WTC11 (cell line): ENCODE measurements around the gene NOP10. TPM values are rescaled to one million over a fixed set of nuclear protein-coding genes. Genes with fewer than 3 reads are reported as not detected.

Experiments used
- ATAC-seq: fragments of 200-7000 bp; cut with Tn5 transposase; 2 replicates; pipeline ENCODE4 v1.10.0; 2021; ENCODE audit warnings: mild to moderate bottlenecking, moderate library complexity
- CTCF ChIA-PET: fragments of 300-600 bp; sonication (Branson Sonifier 250); formaldehyde crosslinking; loops from one replicate; lab custom pipeline; 2021; ENCODE audit warnings: antibody characterized with exemption; lab: Charles Lee
- POLR2A ChIA-PET: fragments of 350-600 bp; sonication (Branson Sonifier 250); formaldehyde crosslinking; loops from one replicate; lab custom pipeline; 2021; ENCODE audit warnings: antibody characterized with exemption; lab: Charles Lee
- DNase-seq: peaks from one replicate; pipeline ENCODE4 v3.0.0; 2021; ENCODE audit warnings: low spot score
- H3K27ac Mint-ChIP-seq: 2 replicates; pipeline ENCODE4 v1.8.0; 2021; ENCODE audit warnings: mixed read lengths
- H3K27me3 Mint-ChIP-seq: 2 replicates; pipeline ENCODE4 v1.8.0; 2021; ENCODE audit warnings: low read depth, mild to moderate bottlenecking, moderate library complexity, mixed read lengths
- H3K36me3 Mint-ChIP-seq: 2 replicates; pipeline ENCODE4 v1.8.0; 2021; ENCODE audit warnings: mixed read lengths
- H3K4me1 Mint-ChIP-seq: 2 replicates; pipeline ENCODE4 v1.8.0; 2022; ENCODE audit warnings: mixed read lengths
- H3K4me3 Mint-ChIP-seq: 2 replicates; pipeline ENCODE4 v1.8.0; 2021; ENCODE audit warnings: mild to moderate bottlenecking, moderate library complexity, mixed read lengths
- H3K9me3 Mint-ChIP-seq: 2 replicates; pipeline ENCODE4 v1.8.0; 2021; ENCODE audit warnings: mixed read lengths
- ATF1 ChIP-seq: sonication (generic); formaldehyde crosslinking; IDR thresholded peaks from 2 replicates; pipeline ENCODE4 v1.8.1; 2023; ENCODE audit warnings: mild to moderate bottlenecking, moderate library complexity, missing genetic modification reagents
- ESRRA ChIP-seq: sonication (generic); formaldehyde crosslinking; IDR thresholded peaks from 2 replicates; pipeline ENCODE4 v1.8.1; 2022; ENCODE audit warnings: mild to moderate bottlenecking, missing genetic modification reagents, borderline replicate concordance
- FOXJ3 ChIP-seq: sonication (generic); formaldehyde crosslinking; IDR thresholded peaks from 2 replicates; pipeline ENCODE4 v1.9.0; 2021; ENCODE audit warnings: missing genetic modification reagents, mild to moderate bottlenecking, borderline replicate concordance
- FOXP1 ChIP-seq: sonication (generic); formaldehyde crosslinking; IDR thresholded peaks from 2 replicates; pipeline ENCODE4 v1.8.0; 2022; ENCODE audit warnings: missing genetic modification reagents, mild to moderate bottlenecking, moderate library complexity, borderline replicate concordance
- GRHL2 ChIP-seq: fragments of 250-450 bp; sonication (Bioruptor Pico); IDR thresholded peaks from 2 replicates; pipeline ENCODE4 v1.8.0; 2022; ENCODE audit warnings: mild to moderate bottlenecking, moderate library complexity; ENCODE audit not compliant: insufficient replicate concordance, severe bottlenecking
- IRF2 ChIP-seq: sonication (generic); formaldehyde crosslinking; IDR thresholded peaks from 2 replicates; pipeline ENCODE4 v1.8.0; 2022; ENCODE audit warnings: low read depth, missing genetic modification reagents, borderline replicate concordance
- MXD4 ChIP-seq: fragments of 250-450 bp; sonication (Bioruptor Pico); IDR thresholded peaks from 2 replicates; pipeline ENCODE4 v1.8.0; 2021; ENCODE audit warnings: mild to moderate bottlenecking, moderate library complexity, borderline replicate concordance
- OVOL2 ChIP-seq: fragments of 250-450 bp; sonication (Bioruptor Pico); IDR thresholded peaks from 2 replicates; pipeline ENCODE4 v1.9.0; 2021; ENCODE audit warnings: mild to moderate bottlenecking, borderline replicate concordance
- RORB ChIP-seq: fragments of 250-450 bp; sonication (Bioruptor Pico); IDR thresholded peaks from 2 replicates; pipeline ENCODE4 v1.9.0; 2021; ENCODE audit warnings: mild to moderate bottlenecking
- SMAD3 ChIP-seq: sonication (generic); formaldehyde crosslinking; IDR thresholded peaks from 2 replicates; pipeline ENCODE4 v1.8.0; 2022; ENCODE audit warnings: missing genetic modification reagents, mild to moderate bottlenecking, borderline replicate concordance
- ZBTB21 ChIP-seq: sonication (generic); formaldehyde crosslinking; IDR thresholded peaks from 2 replicates; pipeline ENCODE4 v1.8.1; 2023; ENCODE audit warnings: mild to moderate bottlenecking, missing genetic modification reagents, borderline replicate concordance
- ZNF416 ChIP-seq: fragments of 250-450 bp; sonication (Bioruptor Pico); IDR thresholded peaks from 2 replicates; pipeline ENCODE4 v1.9.0; 2021; ENCODE audit warnings: mild to moderate bottlenecking, inconsistent platforms
- total RNA-seq: library from RNA; stranded (reverse); gene quantifications from 3 replicates; pipeline ENCODE4 v1.2.3, GENCODE V29; 2021
- TF ChIP-seq, protein P1 (sequence below): fragments of 250-450 bp; sonication (Bioruptor Pico); IDR thresholded peaks from 2 replicates; pipeline ENCODE4 v1.9.0; 2021; ENCODE audit warnings: mild to moderate bottlenecking, borderline replicate concordance
- TF ChIP-seq, protein P2 (sequence below): fragments of 200-600 bp; IDR thresholded peaks from 2 replicates; pipeline ENCODE4 v1.8.0; 2022; ENCODE audit warnings: antibody characterized with exemption
- TF ChIP-seq, protein P3 (sequence below): sonication (generic); formaldehyde crosslinking; IDR thresholded peaks from 2 replicates; pipeline ENCODE4 v1.8.0; 2023; ENCODE audit warnings: missing genetic modification reagents
- TF ChIP-seq, protein P4 (sequence below): sonication (generic); formaldehyde crosslinking; IDR thresholded peaks from 2 replicates; pipeline ENCODE4 v1.8.0; 2022; ENCODE audit warnings: mild to moderate bottlenecking, missing genetic modification reagents
- TF ChIP-seq, protein P5 (sequence below): sonication (generic); formaldehyde crosslinking; IDR thresholded peaks from 2 replicates; pipeline ENCODE4 v1.8.1; 2023; ENCODE audit warnings: mild to moderate bottlenecking, missing genetic modification reagents

The NOP10 gene
- total RNA-seq, 1 experiment from 2014 or later, result 220 TPM

DNA sequence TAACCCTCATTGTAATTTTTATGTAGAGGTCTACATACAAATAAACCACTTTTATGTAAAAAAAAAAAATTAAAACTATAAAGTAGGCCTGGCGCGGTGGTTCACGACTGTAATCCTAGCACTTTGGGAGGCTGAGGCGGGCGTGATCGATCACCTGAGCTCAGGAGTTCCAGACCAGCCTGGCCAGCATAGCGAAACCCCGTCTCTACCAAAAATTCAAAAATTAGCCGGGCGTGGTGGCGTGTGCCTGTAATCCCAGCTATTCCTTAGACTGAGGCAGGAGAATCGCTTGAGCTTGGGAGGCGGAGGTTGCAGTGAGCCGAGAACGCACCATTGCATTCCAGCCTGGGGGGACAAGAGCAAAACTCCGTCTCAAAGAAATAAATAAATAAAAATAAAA, 4.6 kb downstream of the NOP10 start:
- H3K27ac Mint-ChIP-seq, result no peak overlapping the region
- peaks cover 25% of the 10 kb centered on the region for H3K36me3 Mint-ChIP-seq
- H3K4me1 Mint-ChIP-seq, result peaks cover 24% of the 10 kb centered on the region
- no peak for TF ChIP-seq ATF1
- no peak for TF ChIP-seq ESRRA (CRISPR knock-in tag)
- TF ChIP-seq SMAD3 (CRISPR knock-in tag), result no peak
- TF ChIP-seq, protein P1, sequence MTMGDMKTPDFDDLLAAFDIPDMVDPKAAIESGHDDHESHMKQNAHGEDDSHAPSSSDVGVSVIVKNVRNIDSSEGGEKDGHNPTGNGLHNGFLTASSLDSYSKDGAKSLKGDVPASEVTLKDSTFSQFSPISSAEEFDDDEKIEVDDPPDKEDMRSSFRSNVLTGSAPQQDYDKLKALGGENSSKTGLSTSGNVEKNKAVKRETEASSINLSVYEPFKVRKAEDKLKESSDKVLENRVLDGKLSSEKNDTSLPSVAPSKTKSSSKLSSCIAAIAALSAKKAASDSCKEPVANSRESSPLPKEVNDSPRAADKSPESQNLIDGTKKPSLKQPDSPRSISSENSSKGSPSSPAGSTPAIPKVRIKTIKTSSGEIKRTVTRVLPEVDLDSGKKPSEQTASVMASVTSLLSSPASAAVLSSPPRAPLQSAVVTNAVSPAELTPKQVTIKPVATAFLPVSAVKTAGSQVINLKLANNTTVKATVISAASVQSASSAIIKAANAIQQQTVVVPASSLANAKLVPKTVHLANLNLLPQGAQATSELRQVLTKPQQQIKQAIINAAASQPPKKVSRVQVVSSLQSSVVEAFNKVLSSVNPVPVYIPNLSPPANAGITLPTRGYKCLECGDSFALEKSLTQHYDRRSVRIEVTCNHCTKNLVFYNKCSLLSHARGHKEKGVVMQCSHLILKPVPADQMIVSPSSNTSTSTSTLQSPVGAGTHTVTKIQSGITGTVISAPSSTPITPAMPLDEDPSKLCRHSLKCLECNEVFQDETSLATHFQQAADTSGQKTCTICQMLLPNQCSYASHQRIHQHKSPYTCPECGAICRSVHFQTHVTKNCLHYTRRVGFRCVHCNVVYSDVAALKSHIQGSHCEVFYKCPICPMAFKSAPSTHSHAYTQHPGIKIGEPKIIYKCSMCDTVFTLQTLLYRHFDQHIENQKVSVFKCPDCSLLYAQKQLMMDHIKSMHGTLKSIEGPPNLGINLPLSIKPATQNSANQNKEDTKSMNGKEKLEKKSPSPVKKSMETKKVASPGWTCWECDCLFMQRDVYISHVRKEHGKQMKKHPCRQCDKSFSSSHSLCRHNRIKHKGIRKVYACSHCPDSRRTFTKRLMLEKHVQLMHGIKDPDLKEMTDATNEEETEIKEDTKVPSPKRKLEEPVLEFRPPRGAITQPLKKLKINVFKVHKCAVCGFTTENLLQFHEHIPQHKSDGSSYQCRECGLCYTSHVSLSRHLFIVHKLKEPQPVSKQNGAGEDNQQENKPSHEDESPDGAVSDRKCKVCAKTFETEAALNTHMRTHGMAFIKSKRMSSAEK (CRISPR knock-in tag), result no peak
- no peak for TF ChIP-seq GRHL2
- no peak for TF ChIP-seq MXD4 (CRISPR knock-in tag)
- TF ChIP-seq, protein P2, sequence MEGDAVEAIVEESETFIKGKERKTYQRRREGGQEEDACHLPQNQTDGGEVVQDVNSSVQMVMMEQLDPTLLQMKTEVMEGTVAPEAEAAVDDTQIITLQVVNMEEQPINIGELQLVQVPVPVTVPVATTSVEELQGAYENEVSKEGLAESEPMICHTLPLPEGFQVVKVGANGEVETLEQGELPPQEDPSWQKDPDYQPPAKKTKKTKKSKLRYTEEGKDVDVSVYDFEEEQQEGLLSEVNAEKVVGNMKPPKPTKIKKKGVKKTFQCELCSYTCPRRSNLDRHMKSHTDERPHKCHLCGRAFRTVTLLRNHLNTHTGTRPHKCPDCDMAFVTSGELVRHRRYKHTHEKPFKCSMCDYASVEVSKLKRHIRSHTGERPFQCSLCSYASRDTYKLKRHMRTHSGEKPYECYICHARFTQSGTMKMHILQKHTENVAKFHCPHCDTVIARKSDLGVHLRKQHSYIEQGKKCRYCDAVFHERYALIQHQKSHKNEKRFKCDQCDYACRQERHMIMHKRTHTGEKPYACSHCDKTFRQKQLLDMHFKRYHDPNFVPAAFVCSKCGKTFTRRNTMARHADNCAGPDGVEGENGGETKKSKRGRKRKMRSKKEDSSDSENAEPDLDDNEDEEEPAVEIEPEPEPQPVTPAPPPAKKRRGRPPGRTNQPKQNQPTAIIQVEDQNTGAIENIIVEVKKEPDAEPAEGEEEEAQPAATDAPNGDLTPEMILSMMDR, result no peak
- TF ChIP-seq ZBTB21 (CRISPR knock-in tag), result no peak
- TF ChIP-seq RORB, result no peak
- no peak for TF ChIP-seq OVOL2 (CRISPR knock-in tag)
- TF ChIP-seq ZNF416 (CRISPR knock-in tag), result no peak
- TF ChIP-seq, protein P3, sequence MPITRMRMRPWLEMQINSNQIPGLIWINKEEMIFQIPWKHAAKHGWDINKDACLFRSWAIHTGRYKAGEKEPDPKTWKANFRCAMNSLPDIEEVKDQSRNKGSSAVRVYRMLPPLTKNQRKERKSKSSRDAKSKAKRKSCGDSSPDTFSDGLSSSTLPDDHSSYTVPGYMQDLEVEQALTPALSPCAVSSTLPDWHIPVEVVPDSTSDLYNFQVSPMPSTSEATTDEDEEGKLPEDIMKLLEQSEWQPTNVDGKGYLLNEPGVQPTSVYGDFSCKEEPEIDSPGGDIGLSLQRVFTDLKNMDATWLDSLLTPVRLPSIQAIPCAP (CRISPR knock-in tag), result no peak
- no peak for TF ChIP-seq FOXP1 (CRISPR knock-in tag)
- TF ChIP-seq IRF2 (CRISPR knock-in tag), result no peak
- TF ChIP-seq, protein P4, sequence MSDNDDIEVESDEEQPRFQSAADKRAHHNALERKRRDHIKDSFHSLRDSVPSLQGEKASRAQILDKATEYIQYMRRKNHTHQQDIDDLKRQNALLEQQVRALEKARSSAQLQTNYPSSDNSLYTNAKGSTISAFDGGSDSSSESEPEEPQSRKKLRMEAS, result no peak
- TF ChIP-seq, protein P5, sequence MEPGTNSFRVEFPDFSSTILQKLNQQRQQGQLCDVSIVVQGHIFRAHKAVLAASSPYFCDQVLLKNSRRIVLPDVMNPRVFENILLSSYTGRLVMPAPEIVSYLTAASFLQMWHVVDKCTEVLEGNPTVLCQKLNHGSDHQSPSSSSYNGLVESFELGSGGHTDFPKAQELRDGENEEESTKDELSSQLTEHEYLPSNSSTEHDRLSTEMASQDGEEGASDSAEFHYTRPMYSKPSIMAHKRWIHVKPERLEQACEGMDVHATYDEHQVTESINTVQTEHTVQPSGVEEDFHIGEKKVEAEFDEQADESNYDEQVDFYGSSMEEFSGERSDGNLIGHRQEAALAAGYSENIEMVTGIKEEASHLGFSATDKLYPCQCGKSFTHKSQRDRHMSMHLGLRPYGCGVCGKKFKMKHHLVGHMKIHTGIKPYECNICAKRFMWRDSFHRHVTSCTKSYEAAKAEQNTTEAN (CRISPR knock-in tag), result no peak
- TF ChIP-seq FOXJ3, result no peak
- DNase-seq (no peak), ATAC-seq (no peak)
- H3K27me3 Mint-ChIP-seq, result peaks cover 6% of the 10 kb centered on the region
- H3K9me3 Mint-ChIP-seq, result no peaks in the 10 kb centered on the region
- POLR2A ChIA-PET, result interaction anchor here (0.6 to 2.5 kb wide), 5 partner anchors 9 to 246 kb away, joined by 3 to 9 read pairs (median 3); partner anchors contain the start of gene LPCAT4
- peak overlapping the region; percentile 74 for H3K4me3 Mint-ChIP-seq
- CTCF ChIA-PET, result interaction anchor here (0.9 to 3.1 kb wide), 8 partner anchors 10 to 249 kb away, joined by 3 to 16 read pairs (median 6); partner anchors contain the start of gene LPCAT4
